SH-SY5Y (cell line): ENCODE data around the gene DPEP2.

ENCODE experiments used
- GATA2 ChIP-seq: IDR thresholded peaks from 2 replicates; pipeline ENCODE4 v1.6.1; 2011; ENCODE audit warnings: mild to moderate bottlenecking, low read depth, low read length
- GATA3 ChIP-seq: IDR thresholded peaks from 2 replicates; pipeline ENCODE4 v1.6.1; 2011; ENCODE audit warnings: low read depth, mild to moderate bottlenecking, low read length, moderate library complexity

Gene DPEP2

DNA sequence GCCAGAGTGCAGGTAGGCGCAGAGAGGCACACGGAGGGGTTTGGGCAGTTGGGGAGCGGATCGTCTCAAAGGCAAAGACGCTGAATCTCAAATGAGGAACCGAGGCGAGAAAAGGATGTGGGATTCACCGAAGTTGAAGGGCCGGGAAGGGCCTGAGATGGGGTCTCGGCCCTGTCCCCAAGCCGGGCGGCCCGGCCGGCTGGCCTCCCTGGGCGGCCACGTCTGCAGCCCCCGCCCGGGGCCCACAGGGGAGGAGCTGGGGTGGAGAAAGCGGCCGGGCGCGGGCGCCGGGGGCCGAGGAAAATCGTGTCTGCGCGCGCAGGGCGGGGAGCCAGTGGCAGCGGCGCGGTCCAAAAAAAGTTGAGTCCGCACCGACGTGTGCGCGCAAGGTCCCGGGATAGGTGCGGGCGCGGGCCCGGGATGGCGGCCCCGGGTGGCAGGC, 31.3 kb downstream of the DPEP2 start:
- TF ChIP-seq GATA2 (no peak), GATA3 (no peak)

DNA sequence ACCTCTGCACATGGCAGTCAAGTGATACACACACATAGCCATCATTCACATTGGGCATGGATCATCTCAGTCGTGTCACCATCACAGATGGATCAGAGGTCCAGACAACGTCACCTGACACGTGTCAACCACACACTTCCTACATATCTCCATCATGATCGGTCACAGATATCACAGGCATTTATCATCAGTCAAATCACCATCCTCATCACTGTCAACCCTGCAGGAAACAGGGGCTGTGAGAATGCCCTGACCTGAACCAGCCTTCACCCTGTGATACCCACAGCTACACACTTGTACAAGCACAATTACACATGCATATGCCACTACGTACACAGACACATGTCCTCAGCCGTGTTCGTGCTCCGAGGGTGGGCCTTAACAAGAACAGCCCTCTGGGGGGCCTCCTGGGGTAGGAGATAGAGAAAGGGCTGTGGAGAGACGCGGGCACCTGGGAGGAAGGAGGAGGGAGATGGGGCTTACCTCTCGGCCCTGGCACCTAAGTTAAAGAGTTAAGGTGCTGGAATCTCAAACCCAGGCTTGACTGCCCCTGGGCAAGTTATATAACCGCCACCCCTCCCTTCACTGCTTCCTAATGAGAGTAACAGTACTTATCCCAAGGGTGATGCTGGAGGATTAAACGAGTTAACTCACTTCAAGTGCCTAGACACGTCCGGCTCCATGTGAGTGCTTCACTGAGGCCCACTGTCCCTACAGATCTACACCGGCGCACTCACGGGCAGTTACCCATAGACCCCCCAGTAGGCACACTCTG, 31.9 kb downstream of the DPEP2 start:
- no peak for TF ChIP-seq GATA2
- TF ChIP-seq GATA3 = no peak

DNA sequence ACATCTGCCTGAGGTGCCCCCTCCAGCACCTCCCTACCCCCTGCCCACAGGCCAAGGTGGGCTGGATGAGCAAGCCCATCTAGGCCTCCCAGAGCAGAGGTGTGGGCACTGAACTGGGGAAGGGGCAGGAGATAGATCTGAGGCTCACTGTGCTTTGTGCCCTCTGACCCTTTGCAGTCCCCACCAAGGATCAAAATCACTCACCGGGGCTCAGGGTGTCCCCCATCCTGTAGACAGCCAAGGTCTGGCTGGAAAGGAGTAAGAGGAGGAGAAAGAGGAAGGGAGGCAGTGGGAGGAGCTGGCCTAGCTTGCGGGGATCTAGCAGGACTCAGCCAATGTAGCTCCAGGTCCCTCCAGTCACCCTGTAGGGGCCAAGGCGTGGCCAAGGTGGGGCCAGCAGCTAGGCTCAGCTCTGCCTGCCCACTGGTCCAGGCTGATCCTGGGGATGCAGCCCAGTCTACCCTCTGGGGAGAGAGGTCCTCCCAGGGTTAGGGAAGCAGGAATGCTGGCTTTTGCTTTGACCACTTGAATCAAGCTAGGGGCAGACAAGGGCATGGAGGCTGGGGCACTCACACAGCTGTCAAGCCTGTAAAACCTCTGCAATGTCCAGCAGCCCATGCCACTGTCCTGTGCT, 32.6 kb downstream of the DPEP2 start:
- no peak for TF ChIP-seq GATA2
- no peak for TF ChIP-seq GATA3

DNA sequence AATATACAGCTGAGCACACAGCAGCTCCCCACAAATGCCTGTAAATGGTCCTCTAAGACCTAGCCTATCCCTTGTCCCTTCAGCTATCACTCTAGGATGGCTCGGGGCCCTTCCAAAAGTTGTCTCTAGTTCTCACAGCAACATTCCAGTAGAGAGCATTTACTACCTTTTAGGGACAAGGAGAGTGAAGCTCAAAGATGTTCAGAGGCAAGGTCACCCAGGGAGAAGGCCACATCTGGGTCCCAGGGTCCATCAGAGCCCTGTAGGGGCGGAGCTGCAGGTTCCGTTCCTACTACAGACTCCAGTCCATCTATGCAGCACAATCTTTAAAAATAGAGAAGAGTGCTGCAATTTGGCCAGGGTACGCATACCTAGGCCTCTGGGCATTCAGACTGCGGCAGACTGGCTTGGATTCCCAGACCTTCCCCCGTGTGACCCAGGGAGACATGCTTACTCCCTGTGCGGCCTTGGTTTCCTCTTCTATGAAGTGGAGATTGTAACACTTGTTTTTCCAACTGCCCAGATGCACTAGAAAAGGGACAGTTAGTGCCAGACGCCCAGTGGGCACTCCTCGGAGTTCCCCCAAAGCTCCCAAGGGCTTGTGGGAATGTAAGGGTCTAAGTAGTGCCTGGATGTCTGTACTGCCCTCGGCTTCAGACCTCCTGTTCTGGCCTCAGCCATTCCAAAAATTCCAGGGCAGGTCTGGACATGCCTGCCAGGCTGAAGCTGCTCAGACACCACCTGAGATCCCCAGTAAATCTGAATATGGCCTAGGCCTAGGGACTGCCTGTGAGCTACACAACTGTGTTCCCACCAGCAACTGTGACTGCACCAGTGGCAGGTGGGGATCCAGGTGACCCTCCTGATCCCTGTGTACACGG, 33.4 kb downstream of the DPEP2 start:
- TF ChIP-seq GATA3 = no peak
- no peak for TF ChIP-seq GATA2

DNA sequence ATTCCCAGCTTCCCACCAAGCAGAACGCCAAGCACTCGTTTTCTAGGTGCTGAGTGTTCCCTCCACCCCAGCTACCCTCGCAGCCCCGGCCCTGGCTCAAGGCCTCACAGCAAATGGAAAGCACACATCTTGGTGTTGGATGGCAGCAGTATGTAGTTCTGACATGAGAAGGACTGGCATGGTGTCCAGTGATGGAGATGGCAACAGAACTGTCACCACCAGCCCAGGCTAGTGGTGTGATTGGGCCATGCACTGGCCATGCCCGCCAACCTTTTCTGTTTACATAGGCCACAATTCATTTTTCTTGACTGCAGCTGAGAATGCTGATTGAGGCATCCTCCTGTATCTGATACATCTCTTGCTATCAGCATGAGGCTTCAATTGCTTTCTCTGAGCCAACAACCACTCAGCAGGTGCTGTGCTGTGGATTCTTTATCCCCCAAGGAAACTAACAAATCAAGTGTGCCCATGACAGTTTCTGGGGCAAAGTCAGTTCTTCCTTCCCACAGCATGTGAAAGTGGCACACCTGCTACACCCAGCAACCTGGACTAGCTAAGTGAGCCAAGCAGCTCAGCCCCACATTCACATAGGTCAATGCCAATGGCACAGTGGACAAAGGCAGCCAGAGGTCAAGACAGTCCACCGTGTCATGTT, 34.7 kb downstream of the DPEP2 start:
- TF ChIP-seq GATA2 = no peak
- no peak for TF ChIP-seq GATA3

DNA sequence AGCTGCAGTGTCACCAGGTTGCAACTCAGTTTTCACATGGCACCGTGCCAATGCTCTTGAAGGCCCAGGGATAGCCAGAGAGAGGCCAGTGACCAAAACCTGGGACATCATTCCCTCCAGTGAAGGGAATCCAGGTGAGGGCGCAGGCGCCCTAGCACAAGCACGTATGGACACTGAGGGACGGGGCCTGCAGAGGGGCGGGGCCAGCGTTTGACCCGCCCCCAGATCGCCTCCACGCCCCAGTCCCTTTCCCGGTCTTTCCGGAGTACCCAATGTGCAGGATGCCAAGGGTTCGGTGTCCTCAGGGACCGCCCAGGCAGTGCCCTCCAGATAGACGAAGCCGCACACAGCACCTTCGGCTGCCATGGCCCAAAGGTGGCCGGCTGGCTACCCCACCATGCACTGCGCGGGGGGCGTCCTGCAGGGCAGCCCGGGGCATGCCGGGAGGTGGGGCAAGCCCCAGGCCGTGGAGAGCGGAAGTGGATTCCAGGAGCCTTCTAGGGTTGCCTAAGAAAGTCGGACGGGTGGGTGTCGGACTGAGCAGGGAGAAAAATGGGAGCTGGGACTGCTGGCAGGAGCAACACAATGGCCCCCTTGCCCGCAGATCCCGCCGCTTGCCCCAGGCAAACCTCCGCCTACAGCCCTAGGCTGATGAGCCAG, 35.5 kb downstream of the DPEP2 start:
- TF ChIP-seq GATA2 = no peak

DNA sequence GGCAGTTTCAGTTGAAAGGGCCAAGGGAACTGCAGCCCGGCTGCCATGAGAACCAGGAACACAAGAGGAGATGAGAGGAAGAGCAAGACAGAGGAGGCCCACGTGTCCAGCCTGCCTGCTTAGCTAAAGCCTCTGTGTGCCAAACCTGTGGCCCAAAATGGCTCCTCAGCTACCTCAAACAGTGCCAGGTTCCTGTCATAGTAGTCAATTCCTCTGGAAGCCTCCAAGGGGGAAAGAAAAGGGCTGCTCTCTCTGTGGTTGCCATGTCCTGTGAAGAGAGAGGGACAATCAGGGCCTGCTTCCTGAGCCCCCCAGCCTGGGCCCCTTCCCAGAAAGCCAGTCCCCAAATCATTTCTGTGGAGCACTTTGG, 36.0 kb downstream of the DPEP2 start:
- TF ChIP-seq GATA3 = no peak
- TF ChIP-seq GATA2 = no peak

DNA sequence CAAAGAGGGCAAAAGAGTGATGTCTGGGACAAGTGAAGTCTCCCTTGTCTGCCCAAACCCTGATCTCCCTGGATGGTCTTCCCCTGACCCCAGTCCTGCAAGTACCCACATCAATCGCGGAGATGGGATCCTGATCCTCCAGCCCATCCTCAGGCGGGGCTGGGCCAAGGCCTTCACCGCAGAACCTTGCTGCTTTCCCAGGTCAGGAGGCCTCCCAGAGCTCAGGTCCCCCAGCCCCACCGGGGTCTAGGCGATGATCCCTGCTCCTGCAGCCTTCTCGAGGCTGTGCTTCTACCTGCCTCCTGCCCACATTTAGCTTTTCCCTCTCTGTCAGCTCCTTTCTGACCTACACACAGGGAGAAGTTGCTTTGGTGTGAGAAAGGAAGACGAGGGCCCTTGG, 37.1 kb downstream of the DPEP2 start:
- TF ChIP-seq GATA2 = no peak

DNA sequence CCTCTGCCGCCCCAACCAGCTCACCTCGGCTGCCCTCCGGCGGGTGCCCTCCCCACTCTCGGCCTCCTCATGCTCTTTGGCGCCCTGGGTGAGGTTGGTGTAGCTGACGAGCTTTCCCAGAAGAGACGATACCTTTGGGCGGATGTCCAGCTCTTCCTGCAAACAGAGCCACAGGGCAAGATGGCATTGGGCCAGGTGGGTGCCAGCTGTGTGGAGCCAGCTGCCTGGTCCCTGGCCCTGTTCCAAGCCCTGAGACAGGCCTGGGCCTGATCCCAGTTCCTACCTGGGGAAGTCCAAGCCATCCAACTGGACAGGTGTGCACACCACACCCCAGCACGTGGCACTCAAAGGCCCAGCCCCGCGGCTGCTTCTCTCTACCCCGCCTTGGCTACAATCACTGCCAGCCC, 37.7 kb downstream of the DPEP2 start:
- TF ChIP-seq GATA3 = no peak
- TF ChIP-seq GATA2 = no peak

DNA sequence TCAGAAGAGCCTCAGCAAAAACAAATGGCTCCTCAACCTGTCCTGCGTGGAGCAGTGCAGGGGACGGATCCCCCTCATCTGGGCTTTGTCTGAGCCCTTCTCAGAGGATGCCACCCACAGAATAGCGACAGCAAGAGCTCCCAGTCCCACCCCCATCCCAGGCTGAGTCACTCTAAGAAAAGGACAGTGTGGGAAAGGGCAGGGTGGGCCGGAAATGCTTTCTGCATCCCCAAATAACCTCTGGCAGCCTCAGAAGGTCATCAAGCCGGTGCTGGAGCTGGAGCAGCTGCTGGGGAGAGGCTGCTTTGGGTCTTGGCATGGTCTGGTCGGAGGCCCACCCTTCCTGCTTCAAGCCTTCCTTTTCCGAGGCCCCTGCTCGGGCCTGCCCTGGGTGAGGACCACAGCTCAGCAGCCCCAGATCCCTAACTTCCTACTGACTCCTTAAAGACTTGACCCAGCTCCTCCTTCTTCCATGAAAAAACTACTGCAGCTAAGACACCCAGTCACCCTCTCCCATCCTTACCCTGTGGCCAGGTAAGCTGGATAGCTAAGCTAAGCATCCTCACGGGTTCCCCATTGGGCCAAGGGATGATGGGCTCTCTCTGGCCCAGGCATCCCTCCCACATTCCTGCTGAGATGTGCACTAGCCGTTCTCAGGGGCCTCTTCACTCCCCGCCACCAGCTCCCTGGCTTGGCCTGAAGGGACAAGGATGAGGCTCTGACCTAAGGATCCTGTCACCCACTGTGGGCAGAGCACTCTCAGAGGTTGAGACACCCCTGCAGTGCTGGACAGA, 39.6 kb downstream of the DPEP2 start:
- TF ChIP-seq GATA3 = no peak
- no peak for TF ChIP-seq GATA2

DNA sequence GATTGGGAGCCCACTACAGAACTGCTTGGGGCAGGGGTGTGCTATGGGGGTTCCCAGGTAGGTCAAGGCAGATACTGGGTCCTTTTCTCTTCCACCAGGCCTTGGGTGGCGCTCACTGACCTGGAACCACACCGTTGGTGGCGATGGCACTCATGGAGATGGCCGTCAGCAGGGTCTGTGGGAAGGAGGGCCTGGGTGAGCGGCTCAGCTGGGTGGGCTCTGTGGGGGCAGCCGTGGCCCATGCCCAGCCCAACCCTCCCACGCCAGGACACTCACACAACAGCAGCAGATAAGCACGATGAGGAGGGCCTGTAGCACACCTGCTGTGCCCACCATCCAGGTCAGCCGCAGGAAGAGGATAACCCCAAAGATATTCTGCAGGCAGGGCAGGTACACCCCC, 41.7 kb downstream of the DPEP2 start:
- TF ChIP-seq GATA2 = no peak
- no peak for TF ChIP-seq GATA3

DNA sequence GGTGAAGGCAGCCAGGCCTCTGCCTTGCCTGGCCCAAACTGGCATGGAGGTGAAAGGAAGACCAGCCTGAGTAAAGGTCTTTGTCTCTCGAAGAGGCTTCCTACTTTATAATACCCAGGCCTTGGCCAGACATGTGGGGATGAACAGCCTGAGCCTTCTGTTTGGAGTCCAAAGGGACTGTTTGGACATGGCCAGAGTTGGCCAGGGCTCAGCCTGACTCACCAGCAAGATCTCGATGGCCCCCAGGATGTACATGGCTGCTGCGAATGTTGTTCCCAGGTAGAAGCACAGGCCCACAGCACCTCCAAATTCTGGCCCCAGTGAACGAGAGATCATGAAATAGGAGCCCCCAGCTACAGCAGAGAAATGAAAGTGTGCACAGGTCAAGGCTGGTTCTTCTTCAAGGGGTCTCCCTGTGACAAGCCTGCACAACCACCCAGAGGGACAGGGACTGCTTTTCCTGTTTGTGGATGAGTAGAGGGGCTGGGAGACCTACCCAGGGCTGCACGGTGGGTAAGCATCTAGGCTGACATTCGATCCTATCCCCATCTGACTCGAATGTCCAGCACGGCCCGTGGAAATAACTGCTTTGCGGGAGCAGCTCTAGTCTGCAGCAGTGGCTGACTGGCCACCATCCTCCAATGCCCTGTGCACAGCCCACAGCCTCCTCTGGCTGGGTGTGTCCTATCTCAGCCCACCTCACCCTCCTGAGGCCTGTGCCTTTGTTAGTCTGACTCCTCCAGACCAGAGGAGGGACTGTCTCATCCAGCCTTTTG, 44.7 kb downstream of the DPEP2 start:
- TF ChIP-seq GATA2 (no peak), GATA3 (no peak)

DNA sequence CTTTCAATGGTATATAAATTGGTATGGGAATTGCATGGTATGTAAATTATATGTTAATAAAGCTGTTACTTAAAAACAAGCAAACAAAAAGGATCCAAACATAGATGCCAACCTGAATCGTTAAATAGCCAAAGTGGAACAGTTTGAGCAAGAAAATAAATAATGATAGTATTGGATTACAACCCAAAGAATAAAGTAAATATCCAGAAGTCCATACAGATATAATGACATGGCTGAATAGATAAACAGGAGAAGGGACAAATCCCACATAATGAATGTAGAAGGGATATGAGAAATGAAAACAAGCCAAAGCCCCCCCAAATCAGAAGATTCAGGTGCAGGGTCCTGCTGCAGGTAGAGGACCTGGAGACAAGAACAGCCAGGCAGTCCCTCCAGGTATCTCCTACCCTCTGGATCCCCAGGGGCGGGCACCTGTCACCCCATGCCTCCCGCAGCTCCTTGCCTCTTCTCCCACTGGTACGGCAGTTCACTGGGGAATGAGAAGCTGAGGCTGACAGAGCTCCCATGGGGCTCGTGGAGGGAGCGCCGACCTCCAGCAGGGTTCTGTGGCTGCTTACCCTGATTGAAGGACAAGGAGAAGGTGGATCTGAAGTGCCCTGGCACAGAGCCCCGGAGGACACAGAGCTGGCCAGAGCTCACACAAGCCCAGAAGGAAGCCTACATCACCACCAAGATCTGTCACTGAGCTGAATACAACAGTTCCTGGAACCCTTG, 45.5 kb downstream of the DPEP2 start:
- TF ChIP-seq GATA2 (no peak), GATA3 (no peak)
